GM18505 (cell line): ENCODE data around the gene CDS1.

Experiments used
- ATAC-seq: cut with Tn5 transposase; IDR thresholded peaks from one replicate; pipeline ENCODE4 v1.9.1; 2021; ENCODE audit not compliant: unreplicated experiment
- POLR2A ChIP-seq: IDR thresholded peaks from 4 replicates; pipeline ENCODE4 v1.6.1; 2011; ENCODE audit warnings: borderline replicate concordance; ENCODE audit not compliant: insufficient read depth, insufficient read length; ENCODE audit errors: extremely low read depth

The CDS1 gene

DNA sequence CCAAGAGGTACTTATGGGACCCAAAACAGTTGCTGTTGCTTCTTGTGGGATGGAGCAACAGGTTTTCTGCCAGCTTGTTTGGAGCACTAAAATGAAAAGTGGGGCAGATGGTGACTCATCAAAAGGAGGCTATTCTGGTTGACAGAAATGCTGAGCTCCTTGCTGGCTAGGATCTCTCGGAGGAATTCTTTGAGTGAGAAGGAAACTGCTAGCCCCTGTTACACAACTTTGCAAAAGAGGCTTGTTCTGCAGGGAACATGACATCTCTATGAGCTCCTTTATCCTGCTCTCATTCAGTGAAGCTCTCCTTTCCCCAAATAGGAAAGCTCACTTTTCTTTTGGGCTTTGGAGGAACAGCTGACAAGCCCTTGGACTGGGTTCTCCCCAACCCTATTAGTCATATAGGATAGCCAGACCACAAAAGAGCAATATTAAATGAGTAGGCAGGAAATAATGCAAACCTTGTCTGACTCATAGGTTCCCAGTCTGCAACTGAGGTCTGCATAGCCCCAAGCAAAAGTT, 108.3 kb downstream of the CDS1 start:
- no peak for TF ChIP-seq POLR2A
- ATAC-seq, result no peak

DNA sequence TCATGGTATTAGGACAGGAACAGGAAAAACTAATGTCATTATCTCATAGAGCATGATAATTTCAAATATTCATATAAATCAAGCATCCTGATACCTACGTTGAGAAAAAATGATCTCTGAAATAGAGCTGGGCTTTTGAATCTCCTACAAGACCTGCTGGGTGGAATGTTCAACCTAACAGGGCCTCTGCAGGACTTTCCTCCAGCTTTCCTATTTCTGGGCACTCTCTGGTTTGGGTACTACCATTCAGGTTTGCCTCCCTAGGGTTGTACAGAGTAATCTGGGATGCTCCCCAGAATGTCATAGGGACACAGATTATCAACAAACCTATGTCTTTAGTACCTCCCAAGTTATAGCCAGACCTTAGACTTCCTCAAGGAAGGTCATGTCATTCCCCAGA, 108.9 kb downstream of the CDS1 start:
- no peak for TF ChIP-seq POLR2A
- no peak for ATAC-seq

DNA sequence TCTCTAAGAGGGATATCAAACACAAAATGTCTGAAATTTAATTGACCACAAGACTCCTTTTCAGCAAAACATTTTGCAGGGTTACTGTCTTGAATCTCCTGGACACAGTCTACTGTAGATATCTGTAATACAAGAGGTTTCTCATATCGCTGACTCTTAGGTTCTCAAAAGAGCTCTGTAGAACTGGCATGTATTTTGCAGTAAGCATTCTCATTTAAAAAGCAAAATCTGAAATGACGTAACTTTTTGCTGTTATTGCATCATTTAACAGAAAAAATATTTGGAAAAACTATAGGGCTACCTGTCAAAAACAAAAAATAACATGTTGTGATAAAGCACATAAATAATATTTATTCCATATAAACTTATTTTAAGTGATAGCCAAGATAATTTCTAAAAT, 114.2 kb downstream of the CDS1 start:
- ATAC-seq, result no peak
- TF ChIP-seq POLR2A, result no peak

DNA sequence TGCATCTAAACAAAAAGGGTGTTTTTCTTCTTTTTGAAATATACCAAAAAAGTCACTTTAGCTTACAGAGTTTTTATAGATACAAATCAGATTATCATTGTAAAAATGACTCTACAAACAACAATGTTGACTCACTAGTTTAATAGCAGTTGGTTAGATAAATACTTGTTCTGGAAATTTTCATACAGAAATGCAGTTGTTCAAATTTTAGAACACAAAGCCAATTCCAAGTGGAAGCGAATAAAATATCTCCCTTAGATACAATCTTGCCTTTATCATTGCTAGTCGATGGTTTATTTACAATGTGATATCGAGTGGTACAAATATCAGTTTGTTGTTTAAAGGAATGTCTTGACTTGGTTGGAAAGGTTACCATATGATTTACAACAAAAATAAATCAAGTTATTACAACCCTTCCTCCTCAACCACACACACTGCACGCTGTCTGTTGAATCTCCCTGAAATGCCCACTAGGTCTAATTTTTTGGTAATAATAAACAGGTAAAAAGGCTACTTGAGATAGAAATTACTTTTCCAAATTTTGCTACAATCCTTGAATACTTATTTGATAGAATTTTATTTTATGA, 114.8 kb downstream of the CDS1 start:
- no peak for ATAC-seq
- TF ChIP-seq POLR2A, result no peak

DNA sequence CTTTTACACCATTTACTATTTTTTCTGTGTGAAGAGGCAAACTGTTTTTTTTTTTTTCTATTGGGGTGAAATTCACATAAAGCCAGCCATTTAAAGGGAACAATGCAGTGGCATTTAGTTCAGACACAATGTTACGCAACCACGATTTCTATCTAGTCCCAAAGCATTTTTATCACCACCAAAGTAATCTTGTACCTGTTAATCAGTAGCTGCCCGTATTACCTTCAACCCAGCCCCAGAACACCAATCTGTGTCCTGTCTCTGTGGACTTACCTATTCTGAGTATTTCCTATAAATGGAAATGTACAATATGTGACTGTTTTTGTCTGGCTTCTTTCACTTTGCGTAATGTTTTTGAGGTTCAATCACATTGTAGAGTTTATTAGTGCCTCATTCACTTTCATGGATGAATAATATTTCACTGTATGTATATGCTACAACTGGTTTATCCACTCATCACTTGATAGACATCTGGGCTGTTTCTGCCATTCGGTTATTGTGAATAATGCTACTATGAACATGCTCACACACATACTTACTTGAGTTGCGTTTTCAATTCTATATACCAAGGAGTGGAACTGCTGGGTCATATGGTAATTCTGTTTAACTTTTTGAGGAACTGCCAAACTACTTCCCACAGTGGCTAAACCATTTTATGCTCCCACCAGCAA, 116.2 kb downstream of the CDS1 start:
- ATAC-seq, result no peak
- TF ChIP-seq POLR2A, result no peak
